Fibroblast of lung (primary cell): Measurements from ENCODE around the gene PGD.

Source experiments
- EZH2 ChIP-seq: IDR thresholded peaks from 2 replicates; pipeline ENCODE4 v1.5.1; 2012; ENCODE audit warnings: low read length, control low read depth, mild to moderate bottlenecking; ENCODE audit errors: missing control alignments
- TF ChIP-seq, protein P1 (sequence below), 2 donors: IDR thresholded peaks in 1 of 2; conservative IDR thresholded peaks in 1 of 2; 1 replicate in 1 of 2; 2 replicates in 1 of 2; pipeline ENCODE4 v1.5.1; 2011 to 2012; ENCODE audit warnings: low read length in 2 of 2, control low read depth in 1 of 2, inconsistent platforms in 1 of 2, low read depth in 1 of 2, mild to moderate bottlenecking in 1 of 2

- TF ChIP-seq EZH2 = no peak
- TF ChIP-seq, protein P1, sequence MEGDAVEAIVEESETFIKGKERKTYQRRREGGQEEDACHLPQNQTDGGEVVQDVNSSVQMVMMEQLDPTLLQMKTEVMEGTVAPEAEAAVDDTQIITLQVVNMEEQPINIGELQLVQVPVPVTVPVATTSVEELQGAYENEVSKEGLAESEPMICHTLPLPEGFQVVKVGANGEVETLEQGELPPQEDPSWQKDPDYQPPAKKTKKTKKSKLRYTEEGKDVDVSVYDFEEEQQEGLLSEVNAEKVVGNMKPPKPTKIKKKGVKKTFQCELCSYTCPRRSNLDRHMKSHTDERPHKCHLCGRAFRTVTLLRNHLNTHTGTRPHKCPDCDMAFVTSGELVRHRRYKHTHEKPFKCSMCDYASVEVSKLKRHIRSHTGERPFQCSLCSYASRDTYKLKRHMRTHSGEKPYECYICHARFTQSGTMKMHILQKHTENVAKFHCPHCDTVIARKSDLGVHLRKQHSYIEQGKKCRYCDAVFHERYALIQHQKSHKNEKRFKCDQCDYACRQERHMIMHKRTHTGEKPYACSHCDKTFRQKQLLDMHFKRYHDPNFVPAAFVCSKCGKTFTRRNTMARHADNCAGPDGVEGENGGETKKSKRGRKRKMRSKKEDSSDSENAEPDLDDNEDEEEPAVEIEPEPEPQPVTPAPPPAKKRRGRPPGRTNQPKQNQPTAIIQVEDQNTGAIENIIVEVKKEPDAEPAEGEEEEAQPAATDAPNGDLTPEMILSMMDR (conservative IDR thresholded peaks at IDR 0.05 in 1 of 2, IDR thresholded peaks at IDR 0.05 in 1 of 2; ENCODE audit: low read depth in 1 of 2, low read length in 2 of 2) = no peak
Measured at GRCh38 chr1:10386761-10387676, 11.8 kb upstream of the PGD start.
